Measurements from ENCODE around the gene L2HGDH.

Gene L2HGDH

DNA sequence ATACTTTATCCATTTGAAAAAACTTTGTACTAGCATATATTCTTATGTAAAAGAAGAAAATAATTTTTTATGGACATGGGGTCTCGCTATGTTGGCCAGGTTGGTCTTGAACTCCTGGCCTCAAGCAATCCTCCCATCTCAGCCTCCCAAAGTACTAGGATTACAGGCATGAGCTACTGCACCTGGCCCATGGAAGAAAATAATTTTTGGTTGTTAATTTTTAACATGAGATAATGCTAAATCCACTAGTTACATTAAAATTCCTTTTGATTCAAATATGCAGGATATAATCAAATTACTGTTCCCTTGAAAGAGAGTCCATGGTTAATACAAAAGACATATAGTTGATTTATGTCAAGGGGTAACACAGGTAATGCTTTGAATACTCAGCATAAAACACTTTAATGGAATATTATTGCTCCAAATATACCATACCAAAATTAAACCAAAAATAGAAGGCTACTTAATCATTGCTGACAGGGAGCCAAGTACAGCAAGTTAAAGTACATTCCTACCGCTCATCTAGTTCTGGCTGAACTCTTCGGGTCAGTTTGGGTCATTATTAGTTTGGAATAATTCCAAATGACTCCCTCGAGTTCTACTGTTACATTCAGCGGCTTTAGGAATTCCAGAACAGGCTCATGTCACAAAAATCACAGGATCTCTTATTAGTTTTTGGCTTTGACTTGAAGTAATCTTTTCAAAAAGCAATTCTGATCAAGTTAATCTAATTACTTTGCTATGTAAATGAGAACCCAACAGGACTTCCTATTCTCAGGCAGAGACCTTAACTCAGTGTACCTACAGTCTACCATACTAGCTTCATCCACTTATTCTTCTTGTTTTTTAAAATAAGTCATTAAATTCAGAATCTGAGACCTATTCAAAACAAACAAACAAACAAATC, 86.7 kb downstream of the L2HGDH start:
- no peak for DNase-seq

DNA sequence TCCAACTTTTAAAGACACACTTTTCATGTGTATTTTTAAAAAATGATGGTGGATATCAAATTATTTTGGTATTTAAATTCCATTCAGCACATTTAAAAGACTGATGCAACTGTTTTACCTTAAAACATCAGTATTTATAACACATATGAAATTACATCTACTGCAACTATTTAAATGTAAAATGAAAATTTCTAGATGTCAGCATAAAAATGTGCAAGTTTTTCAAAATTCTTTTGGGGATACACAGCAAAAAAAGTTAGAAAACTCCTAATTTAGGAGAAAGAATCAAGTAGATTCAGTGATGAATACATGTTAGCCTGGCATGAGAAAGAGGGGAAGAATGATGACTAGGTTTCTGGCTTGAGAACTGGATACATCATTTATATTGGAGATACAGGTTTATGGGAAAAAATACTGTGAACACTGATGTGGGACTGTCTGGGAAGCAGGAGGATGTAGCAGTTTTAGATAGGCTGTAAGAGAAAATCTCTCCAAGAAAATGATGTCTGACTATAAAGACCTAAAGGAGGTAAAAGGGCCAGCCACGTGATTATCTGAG, 89.9 kb downstream of the L2HGDH start:
- no peak for DNase-seq

DNA sequence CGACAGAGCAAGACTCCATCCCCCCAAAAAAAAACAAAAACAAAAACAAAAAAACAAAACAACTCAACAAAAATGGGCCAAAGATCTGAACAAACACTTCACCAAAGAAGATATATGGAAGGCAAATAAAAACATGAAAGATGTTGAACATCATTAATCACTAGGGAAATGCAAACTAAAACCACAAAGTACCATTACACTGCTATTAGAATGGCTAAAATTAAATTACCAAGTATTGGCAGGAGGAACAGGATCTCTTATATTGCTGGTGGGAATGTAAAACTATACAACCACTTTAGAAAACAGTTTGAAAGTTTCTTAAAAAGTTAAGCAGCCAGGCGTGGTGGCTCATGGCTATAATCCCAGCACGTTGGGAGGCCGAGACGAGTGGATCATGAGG, 93.5 kb downstream of the L2HGDH start:
- DNase-seq: no peak

DNA sequence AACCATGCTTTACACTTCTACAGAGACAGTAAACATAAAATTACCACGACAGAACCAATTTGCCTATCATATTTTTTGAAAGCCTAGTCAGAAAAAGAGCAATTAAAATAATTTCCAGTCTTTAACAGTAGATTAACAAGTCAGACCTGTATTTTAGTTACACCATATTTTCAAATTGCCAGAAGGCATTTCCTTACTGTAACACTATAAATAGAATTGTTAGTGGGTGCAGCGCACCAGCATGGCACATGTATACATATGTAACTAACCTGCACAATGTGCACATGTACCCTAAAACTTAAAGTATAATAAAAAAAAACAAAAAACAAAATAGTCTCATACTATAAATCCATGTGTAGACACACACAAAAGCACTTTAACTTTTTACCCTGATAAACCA, 96.6 kb downstream of the L2HGDH start:
- DNase-seq: no peak

DNA sequence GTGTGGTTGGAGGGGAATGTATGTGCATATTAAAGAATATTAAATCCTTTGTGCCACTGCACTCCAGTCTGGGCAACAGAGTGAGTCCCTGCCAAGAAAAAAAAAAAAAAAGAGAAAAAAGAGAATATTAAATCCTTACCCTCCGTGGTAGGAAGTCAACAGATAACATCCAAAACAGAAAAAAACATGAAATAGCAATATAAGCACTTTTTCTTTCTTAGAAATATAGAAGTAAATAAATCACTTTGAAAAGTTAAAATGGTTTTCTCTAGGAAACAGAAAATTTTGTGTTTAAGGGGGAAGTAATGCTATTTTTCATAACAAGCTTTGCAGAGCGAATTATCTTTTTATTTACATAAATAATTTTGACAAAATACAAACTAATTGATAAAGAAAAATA, 98.2 kb downstream of the L2HGDH start:
- DNase-seq: no peak

DNA sequence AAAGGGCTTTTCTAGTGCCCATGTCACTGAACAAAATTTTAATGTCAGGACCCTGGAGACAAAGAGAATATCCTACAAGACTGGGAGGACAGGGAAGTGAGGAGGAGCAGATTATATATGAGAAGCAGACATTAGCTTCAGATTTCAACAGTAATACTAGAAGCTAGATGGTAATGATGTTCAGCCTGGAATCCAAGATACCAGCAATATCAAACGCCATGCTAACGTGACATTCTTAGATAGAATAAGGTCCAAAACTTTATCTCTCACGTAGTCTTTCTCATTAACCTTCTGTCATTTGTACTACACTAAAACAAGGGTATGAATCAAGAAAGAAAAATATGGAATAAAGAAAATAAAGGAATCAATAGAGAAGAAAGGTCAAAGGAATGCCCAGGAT, 99.3 kb downstream of the L2HGDH start:
- DNase-seq: no peak

DNA sequence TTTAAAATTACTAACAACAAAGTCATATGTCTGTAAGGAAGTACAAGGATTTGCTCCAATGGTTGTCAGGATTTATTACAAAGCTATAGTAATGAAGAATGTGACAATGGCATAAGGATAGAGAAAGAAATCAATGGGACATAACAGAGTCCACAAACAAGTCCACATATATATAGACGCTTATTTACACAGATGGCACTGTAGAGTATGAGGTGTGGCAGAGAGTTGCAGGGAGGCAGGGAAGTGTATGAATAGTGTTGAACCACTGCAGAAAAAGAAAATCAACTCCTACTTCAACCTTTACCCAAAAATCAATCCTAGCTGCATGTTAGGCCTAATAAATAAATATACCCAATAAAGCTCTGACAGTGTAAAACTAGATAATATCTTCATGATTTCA, 102.0 kb downstream of the L2HGDH start:
- DNase-seq: no peak

DNA sequence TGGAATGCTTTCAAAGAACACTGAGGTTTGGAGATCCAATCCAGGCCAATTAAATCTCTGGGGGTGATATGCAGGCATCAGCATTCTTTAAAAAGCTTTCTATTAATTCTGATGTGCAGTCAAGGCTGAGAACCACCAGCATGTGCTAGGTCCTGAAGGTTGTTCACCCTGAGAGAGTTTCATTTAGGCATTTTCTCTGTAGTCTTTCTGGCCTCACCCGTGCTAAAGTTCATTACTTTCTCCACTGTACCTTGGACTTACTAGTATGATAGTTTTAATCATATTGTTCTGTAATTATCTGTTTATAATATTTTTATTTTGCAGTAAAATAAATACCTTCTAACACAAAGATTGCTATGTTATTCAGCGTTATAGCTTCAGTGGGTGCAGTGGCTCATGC, 113.5 kb downstream of the L2HGDH start:
- DNase-seq: no peak

DNA sequence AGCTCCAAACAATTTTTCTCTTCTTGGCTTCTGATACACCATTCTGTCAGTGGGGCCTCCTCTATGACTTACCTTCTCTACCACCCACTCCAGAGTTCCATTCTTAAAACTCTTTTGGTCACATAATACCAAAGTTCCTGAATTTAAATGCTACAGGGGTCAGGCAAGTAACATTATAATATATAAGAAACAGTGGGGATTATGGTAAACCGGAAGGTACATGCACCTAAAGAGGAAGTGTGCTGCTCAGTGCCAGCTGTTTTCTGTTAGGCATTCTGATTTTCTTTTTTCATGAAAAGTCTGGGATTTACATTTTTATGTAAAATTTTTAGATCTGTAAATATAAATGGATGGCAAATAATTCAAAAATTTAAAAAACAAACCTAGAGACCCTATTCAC, 120.5 kb downstream of the L2HGDH start:
- DNase-seq: no peak

Data from CD4-positive, alpha-beta T cell treated with Interleukin-4 for 1 hour (primary cell).